Endothelial cell of umbilical vein (primary cell): Measurements from ENCODE around the gene XPNPEP2.

Experiments
- POLR2AphosphoS5 ChIP-seq: IDR thresholded peaks from 2 replicates; pipeline ENCODE4 v1.6.1; 2012; ENCODE audit warnings: low read depth, mild to moderate bottlenecking, control low read depth, low read length, moderate library complexity; ENCODE audit not compliant: insufficient read depth
- TF ChIP-seq, protein P1 (sequence below), 2 donors: IDR thresholded peaks; 1 replicate in 1 of 2; 2 replicates in 1 of 2; pipeline ENCODE4 v1.5.1; 2011; ENCODE audit warnings: low read length in 2 of 2, mild to moderate bottlenecking in 2 of 2, moderate library complexity in 2 of 2, control low read depth in 1 of 2, inconsistent platforms in 1 of 2, low read depth in 1 of 2; ENCODE audit not compliant: insufficient read depth in 1 of 2; ENCODE audit errors: extremely low read depth in 1 of 2

- TF ChIP-seq, protein P1, sequence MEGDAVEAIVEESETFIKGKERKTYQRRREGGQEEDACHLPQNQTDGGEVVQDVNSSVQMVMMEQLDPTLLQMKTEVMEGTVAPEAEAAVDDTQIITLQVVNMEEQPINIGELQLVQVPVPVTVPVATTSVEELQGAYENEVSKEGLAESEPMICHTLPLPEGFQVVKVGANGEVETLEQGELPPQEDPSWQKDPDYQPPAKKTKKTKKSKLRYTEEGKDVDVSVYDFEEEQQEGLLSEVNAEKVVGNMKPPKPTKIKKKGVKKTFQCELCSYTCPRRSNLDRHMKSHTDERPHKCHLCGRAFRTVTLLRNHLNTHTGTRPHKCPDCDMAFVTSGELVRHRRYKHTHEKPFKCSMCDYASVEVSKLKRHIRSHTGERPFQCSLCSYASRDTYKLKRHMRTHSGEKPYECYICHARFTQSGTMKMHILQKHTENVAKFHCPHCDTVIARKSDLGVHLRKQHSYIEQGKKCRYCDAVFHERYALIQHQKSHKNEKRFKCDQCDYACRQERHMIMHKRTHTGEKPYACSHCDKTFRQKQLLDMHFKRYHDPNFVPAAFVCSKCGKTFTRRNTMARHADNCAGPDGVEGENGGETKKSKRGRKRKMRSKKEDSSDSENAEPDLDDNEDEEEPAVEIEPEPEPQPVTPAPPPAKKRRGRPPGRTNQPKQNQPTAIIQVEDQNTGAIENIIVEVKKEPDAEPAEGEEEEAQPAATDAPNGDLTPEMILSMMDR (IDR thresholded peaks at IDR 0.05; ENCODE audit: extremely low read depth in 1 of 2, insufficient read depth in 1 of 2, low read depth in 1 of 2, low read length in 2 of 2) = no peak
- no peak for TF ChIP-seq POLR2AphosphoS5
Observed at GRCh38 chrX:129768186-129768585, 29.4 kb downstream of the XPNPEP2 start.
